CD4-positive, CD25-positive, alpha-beta regulatory T cell (primary cell): ENCODE data around the gene FBRSL1. TPM values are rescaled to one million over a fixed set of nuclear protein-coding genes. Genes with fewer than 3 reads are reported as not detected.
A peak's percentile ranks its signal among the peaks of the same experiment; 100 is the strongest.
"Not testable (repeated sequence)": the region's sequence is repeated elsewhere in the genome, so short reads cannot be mapped to it uniquely, and the experiment has no call there.

ENCODE experiments used
- ATAC-seq, 2 donors: fragments of 150-1000 bp; cut with Tn5 transposase; one replicate each; pipeline ENCODE4 v1.10.0; 2021; ENCODE audit warnings: low read depth in 2 of 2, moderate number of reproducible peaks in 2 of 2, moderate library complexity in 1 of 2
- DNase-seq, 3 donors: peaks; one replicate each; pipeline versions ENCODE4 v3.0.0 to v3.0.0-alpha.2; 2012 to 2022; ENCODE audit warnings: mixed read lengths in 1 of 3
- H3K27ac ChIP-seq: one replicate; pipeline ENCODE4 v1.7.0; 2013; ENCODE audit warnings: mild to moderate bottlenecking, low read length; ENCODE audit not compliant: insufficient read depth, poor library complexity, severe bottlenecking
- H3K27me3 ChIP-seq: one replicate; pipeline ENCODE4 v1.7.0; 2013; ENCODE audit warnings: low read length; ENCODE audit not compliant: control insufficient read depth, insufficient read depth
- H3K36me3 ChIP-seq: one replicate; pipeline ENCODE4 v1.7.0; 2013; ENCODE audit warnings: mild to moderate bottlenecking, low read length, moderate library complexity; ENCODE audit not compliant: control insufficient read depth, insufficient read depth
- H3K4me1 ChIP-seq: 2 replicates; pipeline ENCODE4 v1.7.0; 2013; ENCODE audit warnings: mild to moderate bottlenecking, low read length; ENCODE audit not compliant: insufficient read depth, control insufficient read depth, poor library complexity, severe bottlenecking
- H3K4me3 ChIP-seq: one replicate; pipeline ENCODE4 v1.7.0; 2013; ENCODE audit warnings: low read depth, mild to moderate bottlenecking, low read length, moderate library complexity
- H3K9me3 ChIP-seq, 2 experiments: 1 replicate in 1 of 2; 2 replicates in 1 of 2; pipeline ENCODE4 v1.7.0; 2013; ENCODE audit warnings: low read length in 2 of 2, mild to moderate bottlenecking in 1 of 2, moderate library complexity in 1 of 2; ENCODE audit not compliant: control insufficient read depth in 2 of 2
- H3K27ac Mint-ChIP-seq, 3 donors: one replicate each; pipeline ENCODE4 v1.8.0; 2020 to 2022; ENCODE audit warnings: mild to moderate bottlenecking in 3 of 3, mixed read lengths in 3 of 3, moderate library complexity in 2 of 3
- H3K27me3 Mint-ChIP-seq: one replicate; pipeline ENCODE4 v1.8.0; 2022; ENCODE audit warnings: mild to moderate bottlenecking, mixed read lengths
- H3K36me3 Mint-ChIP-seq: one replicate; pipeline ENCODE4 v1.8.0; 2020; ENCODE audit warnings: mixed read lengths
- H3K4me1 Mint-ChIP-seq, 4 donors: one replicate each; pipeline ENCODE4 v1.8.0; 2020 to 2022; ENCODE audit warnings: mixed read lengths in 4 of 4, mild to moderate bottlenecking in 1 of 4
- H3K4me3 Mint-ChIP-seq, 4 donors: one replicate each; pipeline ENCODE4 v1.8.0; 2020 to 2022; ENCODE audit warnings: mild to moderate bottlenecking in 4 of 4, mixed read lengths in 4 of 4, moderate library complexity in 3 of 4
- H3K9me3 Mint-ChIP-seq, 7 donors: one replicate each; pipeline ENCODE4 v1.8.0; 2020 to 2022; ENCODE audit warnings: mixed read lengths in 7 of 7, mild to moderate bottlenecking in 3 of 7, moderate library complexity in 2 of 7
- polyA plus RNA-seq, 4 donors: library from polyadenylated mRNA; unstranded; fragments of 300-500 nt; fragmentation: Illumina TruSeq; gene quantifications; one replicate each; pipeline ENCODE4 v1.2.3, GENCODE V29; 2021
- total RNA-seq: library from RNA; stranded (reverse); gene quantifications from one replicate; pipeline ENCODE4 v1.2.3, GENCODE V29; 2022

FBRSL1 gene
- total and polyA plus RNA-seq, 5 donors from 2014 or later = 0.16 to 94.6 (median 0.34) TPM

DNA sequence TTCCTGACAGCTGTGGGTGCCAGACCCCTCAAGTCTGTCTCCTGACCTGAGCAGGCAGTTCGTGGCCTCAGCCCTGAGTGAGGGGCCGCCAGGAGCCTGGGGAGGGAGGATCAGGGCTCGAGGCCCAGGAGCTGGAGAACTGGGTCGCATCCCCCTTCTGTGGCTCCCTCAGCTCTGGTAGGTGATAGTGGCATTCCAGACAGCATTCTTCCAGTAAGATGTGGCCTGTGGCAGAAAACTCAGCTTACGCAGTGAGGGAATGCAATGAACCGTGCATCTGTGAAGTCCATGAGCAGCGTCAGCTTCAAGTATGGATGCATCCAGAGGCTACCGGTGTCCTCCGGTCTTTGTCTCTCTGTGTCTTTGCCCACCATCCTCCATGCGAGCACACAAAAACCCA lies 28.4 kb upstream of the FBRSL1 start:
- no peak for ATAC-seq
- Histone ChIP-seq H3K4me1 (peaks cover 7% of the 10 kb centered on the region), H3K36me3 (no peaks in the 10 kb centered on the region), H3K27me3 (no peaks in the 10 kb centered on the region), H3K4me3 (no peak overlapping the region), H3K9me3 (no peaks in the 10 kb centered on the region), H3K27ac (no peak overlapping the region)
- no peak overlapping the region for H3K27ac Mint-ChIP-seq
- no peaks in the 10 kb centered on the region for H3K36me3 Mint-ChIP-seq
- peaks cover 0 to 9% (median 0%) of the 10 kb centered on the region in 4 donors for H3K4me1 Mint-ChIP-seq
- no peak for DNase-seq
- no peak overlapping the region for H3K4me3 Mint-ChIP-seq
- no peaks in the 10 kb centered on the region for H3K27me3 Mint-ChIP-seq
- H3K9me3 Mint-ChIP-seq = no peaks in the 10 kb centered on the region

GRCh38 chr12:132462788-132463187 lies 27.2 kb upstream of the FBRSL1 start:
- Histone ChIP-seq H3K4me3 (no peak overlapping the region), H3K9me3 (no peaks in the 10 kb centered on the region), H3K27me3 (no peaks in the 10 kb centered on the region), H3K36me3 (no peaks in the 10 kb centered on the region), H3K4me1 (peaks cover 7% of the 10 kb centered on the region), H3K27ac (no peak overlapping the region)
- Mint-ChIP-seq H3K4me1 (peaks cover 0 to 12% (median 0%) of the 10 kb centered on the region in 4 donors), H3K27ac (no peak overlapping the region), H3K9me3 (no peaks in the 10 kb centered on the region), H3K27me3 (peaks cover 8% of the 10 kb centered on the region), H3K4me3 (no peak overlapping the region), H3K36me3 (no peaks in the 10 kb centered on the region)
- DNase-seq = peak in 1 of 3 donors; percentile 40
- ATAC-seq = peak; percentile 58 to 60

- H3K9me3 ChIP-seq, H3K36me3 ChIP-seq, H3K27me3 ChIP-seq, H3K4me1 ChIP-seq, H3K4me3 ChIP-seq, H3K27ac Mint-ChIP-seq, H3K27ac ChIP-seq, ATAC-seq, DNase-seq, H3K9me3 Mint-ChIP-seq, H3K36me3 Mint-ChIP-seq, H3K4me3 Mint-ChIP-seq: not testable (repeated sequence)
- Mint-ChIP-seq H3K27me3 (peaks cover 14% of the 10 kb centered on the region), H3K4me1 (peaks cover 0 to 19% (median 2%) of the 10 kb centered on the region in 4 donors)
Observed at GRCh38 chr12:132463284-132463924, 26.5 kb upstream of the FBRSL1 start.

DNA sequence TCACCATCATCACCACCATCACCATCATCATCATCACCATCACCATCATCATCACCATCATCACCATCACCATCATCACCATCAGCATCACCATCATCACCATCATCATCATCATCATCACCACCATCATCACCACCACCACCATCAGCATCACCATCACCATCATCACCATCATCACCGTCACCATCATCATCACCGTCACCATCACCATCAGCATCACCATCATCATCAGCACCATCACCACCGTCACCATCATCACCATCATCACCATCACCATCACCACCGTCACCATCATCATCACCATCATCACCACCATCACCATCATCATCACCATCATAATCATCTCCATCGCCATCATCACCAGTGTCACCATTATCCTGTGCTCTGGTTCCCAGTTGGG lies 25.6 kb upstream of the FBRSL1 start:
- H3K36me3 ChIP-seq, H3K36me3 Mint-ChIP-seq, H3K27me3 ChIP-seq, H3K4me3 Mint-ChIP-seq, DNase-seq, H3K4me3 ChIP-seq, H3K9me3 Mint-ChIP-seq, H3K9me3 ChIP-seq, H3K27ac Mint-ChIP-seq, ATAC-seq, H3K27ac ChIP-seq: not testable (repeated sequence)
- Mint-ChIP-seq H3K27me3 (peaks cover 17% of the 10 kb centered on the region), H3K4me1 (peaks cover 0 to 22% (median 5%) of the 10 kb centered on the region in 4 donors)
- peaks cover 10% of the 10 kb centered on the region for H3K4me1 ChIP-seq

- DNase-seq = no peak
- Histone ChIP-seq H3K27me3 (no peaks in the 10 kb centered on the region), H3K36me3 (no peaks in the 10 kb centered on the region), H3K4me1 (peaks cover 15% of the 10 kb centered on the region), H3K9me3 (no peaks in the 10 kb centered on the region), H3K27ac (no peak overlapping the region), H3K4me3 (no peak overlapping the region)
- peaks cover 22% of the 10 kb centered on the region for H3K27me3 Mint-ChIP-seq
- peaks cover 0 to 4% (median 0%) of the 10 kb centered on the region in 7 donors for H3K9me3 Mint-ChIP-seq
- H3K4me1 Mint-ChIP-seq = peaks cover 0 to 27% (median 9%) of the 10 kb centered on the region in 4 donors
- no peak overlapping the region for H3K4me3 Mint-ChIP-seq
- H3K27ac Mint-ChIP-seq = no peak overlapping the region
- no peak for ATAC-seq
- H3K36me3 Mint-ChIP-seq = no peaks in the 10 kb centered on the region
Observed at GRCh38 chr12:132464820-132465219, 25.1 kb upstream of the FBRSL1 start.

- peaks cover 0 to 31% (median 10%) of the 10 kb centered on the region in 4 donors for H3K4me1 Mint-ChIP-seq
- H3K4me3 ChIP-seq = no peak overlapping the region
- peaks cover 25% of the 10 kb centered on the region for H3K27me3 Mint-ChIP-seq
- H3K36me3 ChIP-seq = no peaks in the 10 kb centered on the region
- H3K27ac ChIP-seq = no peak overlapping the region
- peaks cover 15% of the 10 kb centered on the region for H3K4me1 ChIP-seq
- no peak overlapping the region for H3K4me3 Mint-ChIP-seq
- H3K9me3 Mint-ChIP-seq = peaks cover 0 to 4% (median 0%) of the 10 kb centered on the region in 7 donors
- no peaks in the 10 kb centered on the region for H3K9me3 ChIP-seq
- DNase-seq (no peak), ATAC-seq (no peak)
- no peak overlapping the region for H3K27ac Mint-ChIP-seq
- H3K27me3 ChIP-seq = no peaks in the 10 kb centered on the region
- H3K36me3 Mint-ChIP-seq = no peaks in the 10 kb centered on the region
Observed at GRCh38 chr12:132465269-132466190, 24.4 kb upstream of the FBRSL1 start.

DNA sequence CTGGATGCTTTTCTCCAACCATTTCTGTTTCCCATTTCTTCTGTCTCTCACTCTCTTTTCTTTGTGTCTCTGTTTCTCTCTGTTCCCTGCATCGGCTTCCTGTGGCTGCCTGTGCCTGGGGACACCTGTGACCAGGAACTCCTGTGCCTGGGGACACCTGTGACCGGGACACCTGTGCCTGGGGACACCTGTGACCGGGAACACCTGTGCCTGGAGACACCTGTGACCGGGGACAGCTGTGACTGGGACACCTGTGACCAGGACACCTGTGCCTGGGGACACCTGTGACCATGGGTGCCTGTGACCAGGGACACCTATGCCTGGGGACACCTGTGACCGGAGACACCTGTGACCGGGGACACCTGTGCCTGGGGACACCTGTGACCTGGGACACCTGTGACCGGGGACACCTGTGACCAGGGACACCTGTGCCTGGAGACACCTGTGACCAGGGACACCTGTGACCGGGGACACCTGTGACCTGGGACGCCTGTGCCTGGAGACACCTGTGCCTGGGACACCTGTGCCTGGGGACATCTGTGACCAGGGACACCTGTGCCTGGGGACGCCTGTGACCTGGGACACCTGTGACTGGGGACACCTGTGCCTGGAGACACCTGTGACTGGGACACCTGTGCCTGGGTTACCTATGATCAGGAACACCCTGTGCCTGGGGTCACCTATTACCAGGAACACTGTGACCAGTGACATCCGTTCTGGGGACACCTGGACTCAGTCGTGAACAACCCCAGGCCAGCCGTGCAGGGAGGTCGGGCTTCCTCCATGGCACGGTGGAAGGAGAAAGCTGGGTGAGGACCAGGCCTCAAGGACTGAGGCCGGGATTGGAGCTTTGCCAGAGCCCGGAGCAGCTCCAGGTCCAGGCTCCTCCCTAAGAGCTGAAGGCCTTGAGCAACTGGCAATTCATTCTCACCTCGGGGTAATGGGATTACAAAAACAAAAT lies 23.4 kb upstream of the FBRSL1 start:
- no peak for ATAC-seq
- no peak overlapping the region for H3K27ac ChIP-seq
- H3K36me3 Mint-ChIP-seq = no peaks in the 10 kb centered on the region
- H3K4me3 ChIP-seq = no peak overlapping the region
- H3K27me3 ChIP-seq = no peaks in the 10 kb centered on the region
- H3K27ac Mint-ChIP-seq = peak overlapping the region in 1 of 3 donors; percentile 86
- no peaks in the 10 kb centered on the region for H3K36me3 ChIP-seq
- peaks cover 31% of the 10 kb centered on the region for H3K27me3 Mint-ChIP-seq
- H3K9me3 ChIP-seq = no peaks in the 10 kb centered on the region
- H3K4me1 Mint-ChIP-seq = peaks cover 0 to 38% (median 12%) of the 10 kb centered on the region in 4 donors
- H3K4me1 ChIP-seq = peaks cover 15% of the 10 kb centered on the region
- H3K9me3 Mint-ChIP-seq = peaks cover 0 to 6% (median 0%) of the 10 kb centered on the region in 7 donors
- H3K4me3 Mint-ChIP-seq = peak overlapping the region in 1 of 4 donors; percentile 16
- DNase-seq = no peak
